CD14-positive monocyte (primary cell): ENCODE data around the gene GALNT14. TPM values are rescaled to one million over a fixed set of nuclear protein-coding genes. Genes with fewer than 3 reads are reported as not detected.

Experiments used
- DNase-seq, 3 donors: peaks; one replicate each; pipeline ENCODE4 v3.0.0-alpha.2; 2011 to 2022
- H2AFZ ChIP-seq: 2 replicates; pipeline ENCODE4 v1.6.0; 2012; ENCODE audit warnings: mild to moderate bottlenecking, low read depth, low read length, inconsistent platforms; ENCODE audit not compliant: insufficient read depth, poor library complexity, severe bottlenecking
- H3K27ac ChIP-seq, 2 donors: 1 replicate in 1 of 2; 2 replicates in 1 of 2; pipeline ENCODE4 v1.5.1; 2012 to 2013; ENCODE audit warnings: low read length in 2 of 2, control low read depth in 1 of 2, inconsistent platforms in 1 of 2, low read depth in 1 of 2, mild to moderate bottlenecking in 1 of 2
- H3K27me3 ChIP-seq, 2 donors: one replicate each; pipeline versions ENCODE4 v1.6.0 to v1.6.1; 2011 to 2013; ENCODE audit warnings: low read length in 2 of 2; ENCODE audit not compliant: control insufficient read depth in 2 of 2, insufficient read depth in 2 of 2
- H3K36me3 ChIP-seq, 2 donors: replicated peaks in 1 of 2; 1 replicate in 1 of 2; 2 replicates in 1 of 2; pipeline versions ENCODE4 v1.5.1 to v1.6.1; 2012 to 2013; ENCODE audit warnings: low read length in 2 of 2, control low read depth in 1 of 2, inconsistent platforms in 1 of 2, mild to moderate bottlenecking in 1 of 2; ENCODE audit not compliant: insufficient read depth in 2 of 2, control insufficient read depth in 1 of 2
- H3K4me1 ChIP-seq, 2 donors: 1 replicate in 1 of 2; 2 replicates in 1 of 2; pipeline versions ENCODE4 v1.5.1 to v1.6.1; 2012 to 2013; ENCODE audit warnings: low read length in 2 of 2, control low read depth in 1 of 2, inconsistent platforms in 1 of 2, mild to moderate bottlenecking in 1 of 2, moderate library complexity in 1 of 2; ENCODE audit not compliant: insufficient read depth in 2 of 2, control insufficient read depth in 1 of 2
- H3K4me2 ChIP-seq: replicated peaks from 2 replicates; pipeline ENCODE3; 2012; ENCODE audit warnings: low read length, moderate library complexity, mild to moderate bottlenecking; ENCODE audit not compliant: poor library complexity, severe bottlenecking; ENCODE audit errors: extremely low read depth
- H3K4me3 ChIP-seq, 3 experiments: fragments of 200-600 bp in 1 of 3; sonication (generic) in 1 of 3; replicated peaks in 1 of 3; 1 replicate in 2 of 3; 2 replicates in 1 of 3; pipeline ENCODE4 v1.5.1; 2011 to 2013; ENCODE audit warnings: low read length in 3 of 3, mild to moderate bottlenecking in 3 of 3, control low read depth in 2 of 3, low read depth in 2 of 3, inconsistent platforms in 1 of 3, moderate library complexity in 1 of 3
- H3K79me2 ChIP-seq: 2 replicates; pipeline ENCODE4 v1.6.0; 2012; ENCODE audit warnings: mild to moderate bottlenecking, control low read depth, inconsistent platforms, low read length, moderate library complexity; ENCODE audit not compliant: insufficient read depth
- H3K9ac ChIP-seq: 2 replicates; pipeline ENCODE4 v1.6.0; 2017; ENCODE audit warnings: low read length, mild to moderate bottlenecking; ENCODE audit not compliant: insufficient read depth, poor library complexity, severe bottlenecking
- H3K9me3 ChIP-seq, 2 donors: replicated peaks in 1 of 2; 1 replicate in 1 of 2; 2 replicates in 1 of 2; pipeline versions ENCODE4 v1.5.1 to v1.6.1; 2012 to 2013; ENCODE audit warnings: low read length in 2 of 2, control low read depth in 1 of 2; ENCODE audit not compliant: control insufficient read depth in 1 of 2, insufficient read depth in 1 of 2
- H4K20me1 ChIP-seq: 2 replicates; pipeline ENCODE4 v1.6.0; 2012; ENCODE audit warnings: mild to moderate bottlenecking, low read length, control low read depth, moderate library complexity; ENCODE audit not compliant: insufficient read depth
- H3K27ac Mint-ChIP-seq, 7 donors: one replicate each; pipeline ENCODE4 v1.8.0; 2020; ENCODE audit warnings: mild to moderate bottlenecking in 7 of 7, mixed read lengths in 7 of 7, moderate library complexity in 6 of 7, inconsistent platforms in 2 of 7
- H3K27me3 Mint-ChIP-seq, 3 donors: one replicate each; pipeline ENCODE4 v1.8.0; 2021 to 2022; ENCODE audit warnings: low read depth in 3 of 3, mild to moderate bottlenecking in 3 of 3, mixed read lengths in 3 of 3, moderate library complexity in 3 of 3, inconsistent platforms in 1 of 3
- H3K36me3 Mint-ChIP-seq, 2 donors: one replicate each; pipeline ENCODE4 v1.8.0; 2020; ENCODE audit warnings: mixed read lengths in 2 of 2, inconsistent platforms in 1 of 2, mild to moderate bottlenecking in 1 of 2
- H3K4me1 Mint-ChIP-seq: one replicate; pipeline ENCODE4 v1.8.0; 2020; ENCODE audit warnings: mild to moderate bottlenecking, mixed read lengths
- H3K4me3 Mint-ChIP-seq, 2 donors: one replicate each; pipeline ENCODE4 v1.8.0; 2020; ENCODE audit warnings: mild to moderate bottlenecking in 2 of 2, mixed read lengths in 2 of 2, moderate library complexity in 1 of 2
- H3K9me3 Mint-ChIP-seq, 7 donors: one replicate each; pipeline ENCODE4 v1.8.0; 2020 to 2022; ENCODE audit warnings: mixed read lengths in 7 of 7, mild to moderate bottlenecking in 6 of 7, moderate library complexity in 6 of 7, inconsistent platforms in 2 of 7
- CTCF ChIP-seq: fragments of 200-600 bp; IDR thresholded peaks from one replicate; pipeline ENCODE4 v1.8.0; 2022; ENCODE audit warnings: antibody characterized with exemption, mild to moderate bottlenecking
- WGBS: methylation state at CpG from one replicate; pipeline ENCODE4 v1.1.5; 2013; ENCODE audit warnings: missing lambda C conversion rate; ENCODE audit not compliant: insufficient coverage; 5-methylcytosine and 5-hydroxymethylcytosine counted together
- intact Hi-C, 2 donors: fragments of 100-400 bp; cut with micrococcal nuclease; formaldehyde crosslinking; loops; one replicate each; pipeline versions ENCODE4 v1.15.0 to v1.15.1; 2023
- polyA plus RNA-seq, 3 donors: library from polyadenylated mRNA; depleted of rRNA in 1 of 3; unstranded in 2 of 3; stranded (reverse) in 1 of 3; fragments of 300-500 nt in 2 of 3; fragments of >200 nt in 1 of 3; fragmentation: Illumina TruSeq in 2 of 3; gene quantifications; 1 replicate in 2 of 3; 2 replicates in 1 of 3; pipeline ENCODE4 v1.2.3, GENCODE V29; 2012 to 2021

GALNT14 gene
- polyA plus RNA-seq, 3 donors, result 0.33 TPM; not detected in 2

DNA sequence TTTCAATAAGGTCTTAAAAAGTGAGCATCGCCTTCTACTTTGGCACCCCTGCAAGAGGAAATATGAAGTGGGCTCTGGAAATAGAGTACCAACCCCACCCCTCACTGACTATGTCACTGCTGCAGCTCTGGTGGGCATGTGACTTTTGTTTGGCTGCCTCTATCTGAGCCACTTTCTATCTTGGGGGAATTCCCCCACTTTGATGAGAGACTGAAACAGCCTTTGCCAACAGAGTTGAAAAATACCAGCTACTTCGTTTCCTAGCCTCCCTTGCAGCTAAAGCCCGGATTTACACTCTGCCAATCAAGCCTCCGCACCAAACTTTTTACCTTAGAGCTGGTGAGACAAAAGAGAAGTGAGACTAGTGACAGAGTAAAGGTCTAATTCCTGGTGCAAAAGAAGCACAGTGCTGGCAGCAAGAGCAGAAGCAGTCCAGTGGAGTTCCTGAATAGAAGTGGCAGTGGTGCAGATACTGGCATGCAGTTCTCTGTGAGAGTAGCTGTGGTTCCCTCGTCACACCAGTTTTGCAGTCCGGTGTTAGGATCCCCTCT lies 12.0 kb upstream of the GALNT14 start:
- Mint-ChIP-seq H3K27me3 (peaks cover 2 to 11% (median 8%) of the 10 kb centered on the region in 3 donors), H3K27ac (no peak overlapping the region), H3K4me3 (no peak overlapping the region), H3K36me3 (no peaks in the 10 kb centered on the region), H3K4me1 (no peaks in the 10 kb centered on the region), H3K9me3 (peaks cover 0 to 3% (median 0%) of the 10 kb centered on the region in 7 donors)
- Histone ChIP-seq H2AFZ (no peak overlapping the region), H3K9ac (no peak overlapping the region), H4K20me1 (no peaks in the 10 kb centered on the region), H3K4me1 (no peaks in the 10 kb centered on the region), H3K27ac (no peak overlapping the region), H3K4me2 (no peak overlapping the region), H3K9me3 (no peaks in the 10 kb centered on the region), H3K36me3 (no peaks in the 10 kb centered on the region), H3K27me3 (no peaks in the 10 kb centered on the region), H3K79me2 (no peaks in the 10 kb centered on the region), H3K4me3 (no peak overlapping the region)
- intact Hi-C loops, result no loop called here
- no peak for TF ChIP-seq CTCF
- WGBS, result no CpG with 5 or more reads among the region's 6 CpGs
- DNase-seq, result no peak

GRCh38 chr2:31148514-31148913 lies 10.3 kb upstream of the GALNT14 start:
- H3K9me3 Mint-ChIP-seq, result no peaks in the 10 kb centered on the region
- H2AFZ ChIP-seq, result no peak overlapping the region
- no peak for TF ChIP-seq CTCF

More at GRCh38 chr2:31148514-31148913, 10.3 kb upstream of the GALNT14 start:
- Histone ChIP-seq H3K9ac (no peak overlapping the region), H3K4me1 (no peaks in the 10 kb centered on the region), H3K27me3 (no peaks in the 10 kb centered on the region), H3K4me2 (no peak overlapping the region), H3K27ac (no peak overlapping the region), H3K9me3 (no peaks in the 10 kb centered on the region), H3K36me3 (no peaks in the 10 kb centered on the region), H3K79me2 (no peaks in the 10 kb centered on the region), H4K20me1 (no peaks in the 10 kb centered on the region), H3K4me3 (no peak overlapping the region)
- WGBS, result no CpG with 5 or more reads among the region's 2 CpGs
- intact Hi-C loops, result no loop called here
- Mint-ChIP-seq H3K27ac (no peak overlapping the region), H3K4me3 (no peak overlapping the region), H3K27me3 (peaks cover 2 to 11% (median 8%) of the 10 kb centered on the region in 3 donors), H3K4me1 (no peaks in the 10 kb centered on the region), H3K36me3 (no peaks in the 10 kb centered on the region)
- DNase-seq, result no peak
